HS-5 (cell line): ENCODE measurements around the gene PLEKHA6.
"Not testable (repeated sequence)": the region's sequence is repeated elsewhere in the genome, so short reads cannot be mapped to it uniquely, and the experiment has no call there.

ENCODE experiments used
- DNase-seq: peaks from one replicate; pipeline ENCODE4 v3.0.0-alpha.2; 2012; ENCODE audit warnings: low read depth

Gene PLEKHA6

GRCh38 chr1:204338360-204338759, 21.4 kb downstream of the PLEKHA6 start:
- no peak for DNase-seq

GRCh38 chr1:204337583-204337982, 22.1 kb downstream of the PLEKHA6 start:
- no peak for DNase-seq

- no peak for DNase-seq
Observed at GRCh38 chr1:204337036-204337429, 22.7 kb downstream of the PLEKHA6 start.

- no peak for DNase-seq
Observed at GRCh38 chr1:204336421-204337035, 23.2 kb downstream of the PLEKHA6 start.

GRCh38 chr1:204335533-204335932, 24.2 kb downstream of the PLEKHA6 start:
- no peak for DNase-seq

GRCh38 chr1:204335085-204335484, 24.6 kb downstream of the PLEKHA6 start:
- DNase-seq = no peak

GRCh38 chr1:204334455-204334854, 25.3 kb downstream of the PLEKHA6 start:
- DNase-seq = no peak

GRCh38 chr1:204333427-204333826, 26.3 kb downstream of the PLEKHA6 start:
- no peak for DNase-seq

- DNase-seq = no peak
Observed at GRCh38 chr1:204331847-204332487, 27.8 kb downstream of the PLEKHA6 start.

GRCh38 chr1:204331275-204331674, 28.5 kb downstream of the PLEKHA6 start:
- no peak for DNase-seq

GRCh38 chr1:204327870-204328269, 31.9 kb downstream of the PLEKHA6 start:
- DNase-seq = not testable (repeated sequence)

- DNase-seq = no peak
Observed at GRCh38 chr1:204327359-204327758, 32.4 kb downstream of the PLEKHA6 start.

GRCh38 chr1:204326771-204327300, 32.9 kb downstream of the PLEKHA6 start:
- DNase-seq = no peak

GRCh38 chr1:204325944-204326343, 33.8 kb downstream of the PLEKHA6 start:
- DNase-seq = no peak

- peak; percentile 37 for DNase-seq
Observed at GRCh38 chr1:204323887-204324286, 35.8 kb downstream of the PLEKHA6 start.

- DNase-seq = no peak
Observed at GRCh38 chr1:204322339-204322868, 37.3 kb downstream of the PLEKHA6 start.

- no peak for DNase-seq
Observed at GRCh38 chr1:204321665-204322064, 38.1 kb downstream of the PLEKHA6 start.

- DNase-seq = no peak
Observed at GRCh38 chr1:204321051-204321450, 38.7 kb downstream of the PLEKHA6 start.

- no peak for DNase-seq
Observed at GRCh38 chr1:204320382-204320804, 39.3 kb downstream of the PLEKHA6 start.

GRCh38 chr1:204319462-204319861, 40.3 kb downstream of the PLEKHA6 start:
- peak; percentile 67 for DNase-seq

- no peak for DNase-seq
Observed at GRCh38 chr1:204319027-204319426, 40.7 kb downstream of the PLEKHA6 start.

- no peak for DNase-seq
Observed at GRCh38 chr1:204318324-204318723, 41.4 kb downstream of the PLEKHA6 start.

GRCh38 chr1:204317170-204317569, 42.6 kb downstream of the PLEKHA6 start:
- DNase-seq = no peak
